Gastrocnemius medialis (tissue), 4 donors: ENCODE measurements around the gene SDC3. TPM values are rescaled to one million over a fixed set of nuclear protein-coding genes. Genes with fewer than 3 reads are reported as not detected.

Experiments used
- ATAC-seq, 2 donors: fragments of 150-250 bp; one replicate each; pipeline ENCODE4 v1.9.1; 2016
- DNase-seq, 2 donors: peaks; one replicate each; pipeline ENCODE4 v3.0.0-alpha.2; 2019
- H3K27ac ChIP-seq, 4 donors: fragments of 200-600 bp; sonication (generic); 1 replicate in 1 of 4; 2 replicates in 3 of 4; pipeline ENCODE4 v1.5.1; 2016 to 2018; ENCODE audit warnings: mild to moderate bottlenecking in 2 of 4, moderate library complexity in 1 of 4
- H3K27me3 ChIP-seq, 3 donors: fragments of 200-600 bp; sonication (generic) in 2 of 3; 1 replicate in 1 of 3; 2 replicates in 2 of 3; pipeline versions ENCODE4 v1.5.1 to v1.6.0; 2016 to 2019; ENCODE audit warnings: mild to moderate bottlenecking in 1 of 3, moderate library complexity in 1 of 3
- H3K36me3 ChIP-seq, 2 donors: fragments of 200-600 bp; sonication (generic) in 1 of 2; one replicate each; pipeline ENCODE4 v1.5.1; 2017 to 2018
- H3K4me1 ChIP-seq, 2 donors: fragments of 200-600 bp; sonication (generic) in 1 of 2; one replicate each; pipeline ENCODE4 v1.5.1; 2016 to 2017; ENCODE audit warnings: mild to moderate bottlenecking in 2 of 2
- H3K4me3 ChIP-seq, 4 donors: fragments of 200-600 bp; sonication (generic) in 3 of 4; 1 replicate in 1 of 4; 2 replicates in 3 of 4; pipeline ENCODE4 v1.5.1; 2016 to 2019; ENCODE audit warnings: mild to moderate bottlenecking in 2 of 4
- H3K9me3 ChIP-seq, 3 donors: fragments of 200-600 bp; sonication (generic) in 2 of 3; 1 replicate in 1 of 3; 2 replicates in 2 of 3; pipeline ENCODE4 v1.5.1; 2016 to 2019
- POLR2A ChIP-seq, 2 donors: fragments of 450-650 bp; IDR thresholded peaks; one replicate each; pipeline ENCODE4 v1.6.1; 2017; ENCODE audit warnings: antibody characterized with exemption in 2 of 2, mild to moderate bottlenecking in 2 of 2, moderate library complexity in 2 of 2
- in situ Hi-C, 4 donors: fragments of 200-750 bp; cut with MboI; loops; one replicate each; pipeline versions ENCODE4 v1.15.0 to v1.8.0; 2017; ENCODE audit warnings: low sequenced_read_pairs in 4 of 4
- intact Hi-C: fragments of 100-400 bp; cut with DNase I; formaldehyde crosslinking; loops from one replicate; pipeline ENCODE4 v1.15.1; 2023; ENCODE audit warnings: low total_unique reads
- total RNA-seq, 4 donors: library from RNA; depleted of rRNA; stranded (reverse); fragments of >200 nt; gene quantifications; one replicate each; pipeline versions ENCODE4 v1.1.0 to v1.2.3, GENCODE V29; 2016
- TF ChIP-seq, protein P1 (sequence below), 5 experiments: fragments of 450-650 bp in 3 of 5; fragments of 200-600 bp in 2 of 5; sonication (generic) in 2 of 5; IDR thresholded peaks in 4 of 5; conservative IDR thresholded peaks in 1 of 5; 1 replicate in 4 of 5; 2 replicates in 1 of 5; pipeline ENCODE4 v1.5.1; 2016 to 2019; ENCODE audit warnings: antibody characterized with exemption in 5 of 5, mild to moderate bottlenecking in 3 of 5, moderate library complexity in 3 of 5

The SDC3 gene
- total RNA-seq, 4 donors from 2014 or later = 2.7 to 5.6 (median 3.0) TPM

DNA sequence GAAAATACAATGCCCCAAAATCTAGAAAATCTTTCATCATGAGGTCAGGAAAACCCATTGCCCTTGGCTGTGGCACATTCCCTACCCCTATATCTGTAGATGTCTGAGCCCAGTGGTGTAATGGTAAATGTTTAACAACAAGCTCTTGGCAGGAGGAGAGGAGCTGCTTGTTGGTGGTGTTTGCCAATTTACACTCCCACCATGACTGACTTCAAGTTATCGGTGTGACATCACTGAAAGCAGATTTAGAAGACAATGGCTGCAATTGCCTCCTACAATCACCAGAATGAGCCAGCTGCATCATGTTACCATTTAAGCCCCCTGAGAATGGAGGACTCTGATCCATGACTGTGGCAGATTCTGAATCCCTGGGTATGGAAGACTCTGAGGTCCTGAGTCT lies 70.9 kb downstream of the SDC3 start:
- DNase-seq (no peak), ATAC-seq (no peak)
- H3K27me3 ChIP-seq = no peaks in the 10 kb centered on the region
- H3K9me3 ChIP-seq = no peaks in the 10 kb centered on the region
- H3K4me1 ChIP-seq = peaks cover 10 to 13% of the 10 kb centered on the region in 2 donors
- no peak overlapping the region for H3K27ac ChIP-seq
- no peak for TF ChIP-seq POLR2A (IDR thresholded peaks at IDR 0.05)
- TF ChIP-seq, protein P1, sequence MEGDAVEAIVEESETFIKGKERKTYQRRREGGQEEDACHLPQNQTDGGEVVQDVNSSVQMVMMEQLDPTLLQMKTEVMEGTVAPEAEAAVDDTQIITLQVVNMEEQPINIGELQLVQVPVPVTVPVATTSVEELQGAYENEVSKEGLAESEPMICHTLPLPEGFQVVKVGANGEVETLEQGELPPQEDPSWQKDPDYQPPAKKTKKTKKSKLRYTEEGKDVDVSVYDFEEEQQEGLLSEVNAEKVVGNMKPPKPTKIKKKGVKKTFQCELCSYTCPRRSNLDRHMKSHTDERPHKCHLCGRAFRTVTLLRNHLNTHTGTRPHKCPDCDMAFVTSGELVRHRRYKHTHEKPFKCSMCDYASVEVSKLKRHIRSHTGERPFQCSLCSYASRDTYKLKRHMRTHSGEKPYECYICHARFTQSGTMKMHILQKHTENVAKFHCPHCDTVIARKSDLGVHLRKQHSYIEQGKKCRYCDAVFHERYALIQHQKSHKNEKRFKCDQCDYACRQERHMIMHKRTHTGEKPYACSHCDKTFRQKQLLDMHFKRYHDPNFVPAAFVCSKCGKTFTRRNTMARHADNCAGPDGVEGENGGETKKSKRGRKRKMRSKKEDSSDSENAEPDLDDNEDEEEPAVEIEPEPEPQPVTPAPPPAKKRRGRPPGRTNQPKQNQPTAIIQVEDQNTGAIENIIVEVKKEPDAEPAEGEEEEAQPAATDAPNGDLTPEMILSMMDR (IDR thresholded peaks at IDR 0.05 in 4 of 5, conservative IDR thresholded peaks at IDR 0.05 in 1 of 5) = no peak
- in situ Hi-C loops (no loop called here), intact Hi-C loops (no loop called here)
- H3K4me3 ChIP-seq = no peak overlapping the region
- no peaks in the 10 kb centered on the region for H3K36me3 ChIP-seq

GRCh38 chr1:30834253-30834652 lies 74.3 kb downstream of the SDC3 start:
- no peak for ATAC-seq
- DNase-seq = no peak
- H3K27ac ChIP-seq = no peak overlapping the region
- H3K4me1 ChIP-seq = peaks cover 0 to 3% of the 10 kb centered on the region in 2 donors
- no peaks in the 10 kb centered on the region for H3K27me3 ChIP-seq
- no peaks in the 10 kb centered on the region for H3K36me3 ChIP-seq
- no peak overlapping the region for H3K4me3 ChIP-seq
- H3K9me3 ChIP-seq = no peaks in the 10 kb centered on the region
- in situ Hi-C loops (no loop called here), intact Hi-C loops (no loop called here)
- TF ChIP-seq, protein P1 (IDR thresholded peaks at IDR 0.05 in 4 of 5, conservative IDR thresholded peaks at IDR 0.05 in 1 of 5) = no peak
- TF ChIP-seq POLR2A (IDR thresholded peaks at IDR 0.05) = no peak

- Histone ChIP-seq H3K27ac (no peak overlapping the region), H3K4me1 (peaks cover 0 to 11% of the 10 kb centered on the region in 2 donors), H3K27me3 (no peaks in the 10 kb centered on the region), H3K36me3 (no peaks in the 10 kb centered on the region), H3K9me3 (no peaks in the 10 kb centered on the region), H3K4me3 (no peak overlapping the region)
- DNase-seq (no peak), ATAC-seq (no peak)
- intact Hi-C loops = no loop called here
- TF ChIP-seq POLR2A (IDR thresholded peaks at IDR 0.05) = no peak
- TF ChIP-seq, protein P1 (IDR thresholded peaks at IDR 0.05 in 4 of 5, conservative IDR thresholded peaks at IDR 0.05 in 1 of 5) = no peak
- in situ Hi-C loops = no loop called here
Measured at GRCh38 chr1:30830537-30830936, 78.0 kb downstream of the SDC3 start.

DNA sequence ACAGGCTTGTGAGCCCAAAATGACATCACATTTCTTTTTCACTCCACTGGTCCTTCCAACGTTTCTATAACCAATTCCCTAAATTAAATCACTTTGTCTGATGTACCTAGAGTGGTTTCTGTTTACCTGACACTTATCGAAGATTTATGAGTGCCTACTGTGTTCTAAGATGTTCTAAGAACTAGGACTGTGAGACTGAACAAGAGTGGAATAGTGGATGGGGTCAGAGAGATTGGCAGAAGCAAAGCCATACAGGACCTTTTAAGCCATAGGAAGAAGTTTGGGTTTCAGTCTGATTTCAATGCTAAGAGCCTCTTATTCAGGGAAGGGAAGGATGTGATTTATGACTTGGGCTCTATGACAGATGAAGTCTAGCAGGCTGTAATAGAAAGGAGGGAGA lies 78.7 kb downstream of the SDC3 start:
- H3K4me3 ChIP-seq = no peak overlapping the region
- in situ Hi-C loops = no loop called here
- H3K27me3 ChIP-seq = no peaks in the 10 kb centered on the region
- no peak for ATAC-seq
- no peaks in the 10 kb centered on the region for H3K36me3 ChIP-seq
- H3K9me3 ChIP-seq = no peaks in the 10 kb centered on the region
- intact Hi-C loops = no loop called here
- no peak for DNase-seq
- no peak overlapping the region for H3K27ac ChIP-seq
- H3K4me1 ChIP-seq = peaks cover 0 to 11% of the 10 kb centered on the region in 2 donors
- TF ChIP-seq POLR2A (IDR thresholded peaks at IDR 0.05) = no peak
- TF ChIP-seq, protein P1 (IDR thresholded peaks at IDR 0.05 in 4 of 5, conservative IDR thresholded peaks at IDR 0.05 in 1 of 5) = no peak
